Karpas-422 (cell line): ENCODE results near the gene CTNNA2. TPM values are rescaled to one million over a fixed set of nuclear protein-coding genes. Genes with fewer than 3 reads are reported as not detected.

Experiments
- DNase-seq: peaks from one replicate; pipeline ENCODE4 v3.0.0-alpha.2; 2015
- H2AFZ ChIP-seq: fragments of 200-600 bp; sonication (generic); 2 replicates; pipeline ENCODE4 v1.6.1; 2014; ENCODE audit warnings: antibody characterized with exemption, low read length, mixed read lengths
- H3K27ac ChIP-seq: fragments of 200-600 bp; sonication (generic); 2 replicates; pipeline ENCODE4 v1.5.1; 2014; ENCODE audit warnings: mild to moderate bottlenecking, low read length, moderate library complexity
- H3K27me3 ChIP-seq: fragments of 200-600 bp; sonication (generic); 2 replicates; pipeline ENCODE4 v1.6.1; 2014; ENCODE audit warnings: low read length, mixed read lengths
- H3K36me3 ChIP-seq: fragments of 200-600 bp; sonication (generic); 2 replicates; pipeline ENCODE4 v1.6.1; 2014; ENCODE audit warnings: low read length, mixed read lengths; ENCODE audit not compliant: insufficient read depth
- H3K4me1 ChIP-seq: fragments of 200-600 bp; sonication (generic); 2 replicates; pipeline ENCODE4 v1.6.1; 2014; ENCODE audit warnings: mild to moderate bottlenecking, low read length, mixed read lengths
- H3K4me2 ChIP-seq: fragments of 200-600 bp; sonication (generic); 2 replicates; pipeline ENCODE4 v1.6.1; 2014; ENCODE audit warnings: low read length, low read depth, mild to moderate bottlenecking; ENCODE audit not compliant: poor library complexity, severe bottlenecking
- H3K4me3 ChIP-seq: fragments of 200-600 bp; sonication (generic); 2 replicates; pipeline ENCODE4 v1.5.1; 2014; ENCODE audit warnings: mild to moderate bottlenecking, antibody characterized with exemption, low read length, mixed read lengths
- H3K79me2 ChIP-seq: fragments of 200-600 bp; sonication (generic); 2 replicates; pipeline ENCODE4 v1.6.1; 2014; ENCODE audit warnings: mild to moderate bottlenecking, low read length, mixed read lengths
- H3K9ac ChIP-seq: fragments of 200-600 bp; sonication (generic); 2 replicates; pipeline ENCODE4 v1.6.0; 2014; ENCODE audit warnings: low read length
- H3K9me2 ChIP-seq: fragments of 200-600 bp; sonication (generic), shearing (Covaris generic); replicated peaks from 2 replicates; pipeline ENCODE4 v1.6.0; 2014; ENCODE audit warnings: mild to moderate bottlenecking, low read length, moderate library complexity; ENCODE audit not compliant: insufficient read depth
- H3K9me3 ChIP-seq: fragments of 300-700, 200-600 bp; sonication (generic); 2 replicates; pipeline ENCODE4 v1.6.1; 2014; ENCODE audit warnings: low read length, mixed read lengths
- H4K20me1 ChIP-seq: fragments of 200-600 bp; sonication (generic); 2 replicates; pipeline ENCODE4 v1.6.1; 2014; ENCODE audit warnings: mild to moderate bottlenecking, antibody characterized with exemption, low read length, low read depth; ENCODE audit not compliant: insufficient read depth
- total RNA-seq: library from RNA; depleted of rRNA; stranded (reverse); fragments of >200 nt; shearing (Covaris generic); gene quantifications from 2 replicates; pipeline ENCODE4 v1.2.3, GENCODE V29; 2014; ENCODE audit warnings: low replicate concordance

The CTNNA2 gene
- total RNA-seq, 1 experiment from 2014 or later = not detected

- no peaks in the 10 kb centered on the region for H3K36me3 ChIP-seq
- H4K20me1 ChIP-seq = no peaks in the 10 kb centered on the region
- DNase-seq = no peak
- H3K9me2 ChIP-seq = no peaks in the 10 kb centered on the region
- no peak overlapping the region for H3K4me3 ChIP-seq
- H3K9me3 ChIP-seq = 0 out of 2 replicates have a peak, but pooled peaks cover 4% of the 10 kb centered on the region
- H2AFZ ChIP-seq = no peak overlapping the region
- H3K9ac ChIP-seq = no peak overlapping the region
- no peaks in the 10 kb centered on the region for H3K79me2 ChIP-seq
- no peaks in the 10 kb centered on the region for H3K27me3 ChIP-seq
- no peaks in the 10 kb centered on the region for H3K4me1 ChIP-seq
- no peak overlapping the region for H3K4me2 ChIP-seq
- H3K27ac ChIP-seq = no peak overlapping the region
Observed at GRCh38 chr2:80114812-80115211, 602.0 kb downstream of the CTNNA2 start.

GRCh38 chr2:80117401-80117800, 604.5 kb downstream of the CTNNA2 start:
- H3K4me1 ChIP-seq = no peaks in the 10 kb centered on the region
- H3K9ac ChIP-seq = no peak overlapping the region
- H3K9me3 ChIP-seq = no peaks in the 10 kb centered on the region
- H3K36me3 ChIP-seq = no peaks in the 10 kb centered on the region
- H4K20me1 ChIP-seq = no peaks in the 10 kb centered on the region
- H3K9me2 ChIP-seq = no peaks in the 10 kb centered on the region
- H2AFZ ChIP-seq = no peak overlapping the region
- H3K79me2 ChIP-seq = no peaks in the 10 kb centered on the region
- H3K27ac ChIP-seq = no peak overlapping the region
- no peak overlapping the region for H3K4me2 ChIP-seq
- no peaks in the 10 kb centered on the region for H3K27me3 ChIP-seq
- H3K4me3 ChIP-seq = no peak overlapping the region
- DNase-seq = no peak

GRCh38 chr2:80120866-80121265, 608.0 kb downstream of the CTNNA2 start:
- no peaks in the 10 kb centered on the region for H3K79me2 ChIP-seq
- no peak overlapping the region for H3K9ac ChIP-seq
- H3K9me3 ChIP-seq = no peaks in the 10 kb centered on the region
- no peak overlapping the region for H2AFZ ChIP-seq
- no peak overlapping the region for H3K4me3 ChIP-seq
- no peaks in the 10 kb centered on the region for H4K20me1 ChIP-seq
- DNase-seq = no peak
- no peaks in the 10 kb centered on the region for H3K4me1 ChIP-seq
- no peak overlapping the region for H3K27ac ChIP-seq
- no peaks in the 10 kb centered on the region for H3K36me3 ChIP-seq
- H3K27me3 ChIP-seq = no peaks in the 10 kb centered on the region
- no peaks in the 10 kb centered on the region for H3K9me2 ChIP-seq
- H3K4me2 ChIP-seq = no peak overlapping the region

- Histone ChIP-seq H3K9me3 (no peaks in the 10 kb centered on the region), H3K36me3 (no peaks in the 10 kb centered on the region), H3K4me2 (no peak overlapping the region), H3K4me1 (no peaks in the 10 kb centered on the region), H3K79me2 (no peaks in the 10 kb centered on the region), H3K4me3 (no peak overlapping the region), H4K20me1 (no peaks in the 10 kb centered on the region), H3K9ac (no peak overlapping the region), H3K27ac (no peak overlapping the region), H3K9me2 (no peaks in the 10 kb centered on the region), H2AFZ (no peak overlapping the region), H3K27me3 (peaks cover 2% of the 10 kb centered on the region; the same call in 1 of the 2 replicates)
- DNase-seq = no peak
Observed at GRCh38 chr2:80122675-80123074, 609.8 kb downstream of the CTNNA2 start.

GRCh38 chr2:80126596-80127189, 613.8 kb downstream of the CTNNA2 start:
- Histone ChIP-seq H3K4me1 (no peaks in the 10 kb centered on the region), H3K4me3 (no peak overlapping the region), H3K9ac (no peak overlapping the region), H3K9me2 (no peaks in the 10 kb centered on the region), H3K27me3 (peaks cover 3% of the 10 kb centered on the region; the same call in 1 of the 2 replicates), H2AFZ (no peak overlapping the region), H3K36me3 (no peaks in the 10 kb centered on the region), H3K4me2 (no peak overlapping the region), H3K9me3 (no peaks in the 10 kb centered on the region), H3K79me2 (no peaks in the 10 kb centered on the region), H3K27ac (no peak overlapping the region), H4K20me1 (no peaks in the 10 kb centered on the region)
- DNase-seq = no peak

- no peaks in the 10 kb centered on the region for H3K79me2 ChIP-seq
- H4K20me1 ChIP-seq = no peaks in the 10 kb centered on the region
- no peaks in the 10 kb centered on the region for H3K36me3 ChIP-seq
- DNase-seq = no peak
- H3K27ac ChIP-seq = no peak overlapping the region
- H2AFZ ChIP-seq = no peak overlapping the region
- H3K4me3 ChIP-seq = no peak overlapping the region
- H3K9ac ChIP-seq = no peak overlapping the region
- peaks cover 3% of the 10 kb centered on the region; the same call in 1 of the 2 replicates for H3K27me3 ChIP-seq
- H3K9me3 ChIP-seq = no peaks in the 10 kb centered on the region
- no peaks in the 10 kb centered on the region for H3K9me2 ChIP-seq
- H3K4me2 ChIP-seq = no peak overlapping the region
- H3K4me1 ChIP-seq = no peaks in the 10 kb centered on the region
Observed at GRCh38 chr2:80128080-80128479, 615.2 kb downstream of the CTNNA2 start.

- no peaks in the 10 kb centered on the region for H3K9me3 ChIP-seq
- no peak overlapping the region for H3K9ac ChIP-seq
- H3K4me3 ChIP-seq = no peak overlapping the region
- DNase-seq = no peak
- no peak overlapping the region for H3K27ac ChIP-seq
- H2AFZ ChIP-seq = no peak overlapping the region
- H3K9me2 ChIP-seq = no peaks in the 10 kb centered on the region
- no peaks in the 10 kb centered on the region for H3K36me3 ChIP-seq
- H4K20me1 ChIP-seq = no peaks in the 10 kb centered on the region
- H3K27me3 ChIP-seq = peaks cover 3% of the 10 kb centered on the region; the same call in 1 of the 2 replicates
- H3K79me2 ChIP-seq = no peaks in the 10 kb centered on the region
- H3K4me2 ChIP-seq = no peak overlapping the region
- H3K4me1 ChIP-seq = no peaks in the 10 kb centered on the region
Observed at GRCh38 chr2:80132281-80132680, 619.4 kb downstream of the CTNNA2 start.

- no peak overlapping the region for H3K4me3 ChIP-seq
- no peaks in the 10 kb centered on the region for H3K9me2 ChIP-seq
- H3K4me2 ChIP-seq = no peak overlapping the region
Observed at GRCh38 chr2:80135001-80135400, 622.1 kb downstream of the CTNNA2 start.

More at GRCh38 chr2:80135001-80135400, 622.1 kb downstream of the CTNNA2 start:
- Histone ChIP-seq H3K36me3 (no peaks in the 10 kb centered on the region), H3K9me3 (no peaks in the 10 kb centered on the region), H3K4me1 (no peaks in the 10 kb centered on the region), H3K79me2 (no peaks in the 10 kb centered on the region), H3K27me3 (no peaks in the 10 kb centered on the region), H4K20me1 (no peaks in the 10 kb centered on the region), H3K27ac (no peak overlapping the region), H2AFZ (no peak overlapping the region), H3K9ac (no peak overlapping the region)
- no peak for DNase-seq
